PC-3 (cell line): Measurements from ENCODE around the gene NR3C1.

Source experiments
- EZH2 ChIP-seq: fragments of 300-600 bp; sonication (generic); IDR thresholded peaks from one replicate; pipeline ENCODE4 v1.6.1; 2017; ENCODE audit warnings: antibody characterized with exemption, mild to moderate bottlenecking, low read length; ENCODE audit not compliant: unreplicated experiment
- TF ChIP-seq, protein P1 (sequence below): fragments of 300-600 bp; sonication (generic); conservative IDR thresholded peaks from 2 replicates; pipeline ENCODE4 v1.5.1; 2017; ENCODE audit warnings: antibody characterized with exemption, low read depth, mild to moderate bottlenecking, low read length

DNA sequence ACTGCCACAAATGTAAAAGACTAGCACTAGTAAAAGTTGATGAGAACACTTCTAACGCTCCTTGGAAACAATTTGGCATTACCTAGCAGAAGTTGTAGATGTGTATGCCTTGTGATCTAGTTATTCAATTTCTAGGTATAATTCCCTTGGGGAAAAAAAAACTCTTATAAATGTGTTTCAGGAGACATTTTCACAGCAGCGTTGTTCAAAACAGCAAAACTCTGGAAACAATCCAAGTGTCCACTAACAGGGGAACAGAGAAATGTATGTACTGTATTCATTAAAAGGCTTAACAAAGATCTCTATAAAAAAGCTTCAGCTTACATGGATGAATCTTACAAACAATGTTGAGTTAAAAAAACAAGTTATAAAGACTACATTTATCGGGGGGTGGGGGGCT is 30.4 kb downstream of the NR3C1 start:
- TF ChIP-seq, protein P1, sequence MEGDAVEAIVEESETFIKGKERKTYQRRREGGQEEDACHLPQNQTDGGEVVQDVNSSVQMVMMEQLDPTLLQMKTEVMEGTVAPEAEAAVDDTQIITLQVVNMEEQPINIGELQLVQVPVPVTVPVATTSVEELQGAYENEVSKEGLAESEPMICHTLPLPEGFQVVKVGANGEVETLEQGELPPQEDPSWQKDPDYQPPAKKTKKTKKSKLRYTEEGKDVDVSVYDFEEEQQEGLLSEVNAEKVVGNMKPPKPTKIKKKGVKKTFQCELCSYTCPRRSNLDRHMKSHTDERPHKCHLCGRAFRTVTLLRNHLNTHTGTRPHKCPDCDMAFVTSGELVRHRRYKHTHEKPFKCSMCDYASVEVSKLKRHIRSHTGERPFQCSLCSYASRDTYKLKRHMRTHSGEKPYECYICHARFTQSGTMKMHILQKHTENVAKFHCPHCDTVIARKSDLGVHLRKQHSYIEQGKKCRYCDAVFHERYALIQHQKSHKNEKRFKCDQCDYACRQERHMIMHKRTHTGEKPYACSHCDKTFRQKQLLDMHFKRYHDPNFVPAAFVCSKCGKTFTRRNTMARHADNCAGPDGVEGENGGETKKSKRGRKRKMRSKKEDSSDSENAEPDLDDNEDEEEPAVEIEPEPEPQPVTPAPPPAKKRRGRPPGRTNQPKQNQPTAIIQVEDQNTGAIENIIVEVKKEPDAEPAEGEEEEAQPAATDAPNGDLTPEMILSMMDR, result no peak
- no peak for TF ChIP-seq EZH2
